GM19372 (cell line): ENCODE measurements around the gene PRPS2.

Source experiments
- ATAC-seq: cut with Tn5 transposase; IDR thresholded peaks from one replicate; pipeline ENCODE4 v1.9.1; 2021; ENCODE audit warnings: mild to moderate bottlenecking, low read depth, moderate library complexity; ENCODE audit not compliant: unreplicated experiment

PRPS2 gene

GRCh38 chrX:12791257-12792228, at the start of gene PRPS2:
PRPS2 (plus strand) TSS chrX:12791412; CDS start chrX:12791498, 86 bp downstream.
- peak; percentile 82 for ATAC-seq

- no peak for ATAC-seq
These were observed 49.8 kb upstream of the PRPS2 start for GRCh38 chrX:12741416-12741815.

DNA sequence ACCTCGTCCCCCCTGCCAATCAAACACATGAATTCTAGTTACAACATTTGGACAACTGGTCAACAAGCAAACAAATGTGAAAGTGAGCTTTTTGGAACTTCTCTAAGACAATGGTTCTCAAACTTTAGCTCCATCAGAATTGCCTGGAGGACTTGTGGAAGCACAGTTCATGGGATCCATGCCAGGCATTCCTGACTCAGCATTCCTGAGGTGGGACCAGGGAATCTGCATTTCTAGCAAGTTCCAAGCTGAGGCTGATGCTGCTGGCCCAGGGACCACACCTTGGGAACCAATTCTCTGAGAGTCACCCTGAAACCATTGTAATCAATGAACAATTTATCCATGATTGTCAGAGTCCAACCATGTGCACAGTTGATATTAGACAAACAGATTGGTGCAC, 43.8 kb upstream of the PRPS2 start:
- ATAC-seq: no peak

GRCh38 chrX:12751887-12752286, 39.3 kb upstream of the PRPS2 start:
- no peak for ATAC-seq

- no peak for ATAC-seq
These were observed 37.8 kb upstream of the PRPS2 start for GRCh38 chrX:12753366-12753765.

GRCh38 chrX:12758291-12758690, 32.9 kb upstream of the PRPS2 start:
- no peak for ATAC-seq

GRCh38 chrX:12767856-12768255, 23.4 kb upstream of the PRPS2 start:
- ATAC-seq: no peak

DNA sequence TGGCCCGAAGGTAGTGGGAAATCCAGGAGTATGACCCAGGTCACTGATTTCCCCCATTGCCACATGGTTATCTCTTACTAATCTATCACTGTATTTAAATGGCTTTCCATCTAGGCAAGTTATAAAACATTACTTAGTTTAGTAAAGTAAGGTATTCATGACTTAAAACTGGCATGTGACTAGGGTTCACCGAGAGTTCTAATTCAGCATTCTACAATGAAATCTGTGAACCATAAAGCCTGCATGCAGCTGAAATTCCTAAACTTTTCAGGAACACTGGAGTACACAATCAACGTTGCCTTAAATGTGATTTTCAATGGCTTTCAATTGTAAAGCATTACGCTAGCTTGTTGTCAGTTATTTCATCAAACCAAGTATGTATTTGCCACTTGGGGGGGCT, 22.7 kb upstream of the PRPS2 start:
- ATAC-seq: no peak

DNA sequence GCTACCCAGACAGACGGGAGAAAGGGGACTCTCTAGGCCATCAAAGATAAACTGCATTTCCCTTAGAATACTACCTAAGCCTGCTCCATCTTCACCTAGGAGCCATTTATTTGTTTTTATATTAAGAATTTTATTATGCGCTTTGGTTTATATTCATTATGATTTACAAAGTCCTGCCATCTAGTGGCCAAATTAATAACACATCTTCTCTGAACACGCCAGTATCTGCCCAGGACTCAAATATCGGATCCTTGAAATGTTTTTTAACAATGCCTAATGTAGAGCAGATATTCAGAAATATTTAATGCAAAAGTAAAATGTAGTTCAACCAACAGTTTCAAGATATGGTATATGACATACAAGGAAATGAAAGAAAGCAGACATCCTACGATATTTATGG, 20.8 kb upstream of the PRPS2 start:
- no peak for ATAC-seq

DNA sequence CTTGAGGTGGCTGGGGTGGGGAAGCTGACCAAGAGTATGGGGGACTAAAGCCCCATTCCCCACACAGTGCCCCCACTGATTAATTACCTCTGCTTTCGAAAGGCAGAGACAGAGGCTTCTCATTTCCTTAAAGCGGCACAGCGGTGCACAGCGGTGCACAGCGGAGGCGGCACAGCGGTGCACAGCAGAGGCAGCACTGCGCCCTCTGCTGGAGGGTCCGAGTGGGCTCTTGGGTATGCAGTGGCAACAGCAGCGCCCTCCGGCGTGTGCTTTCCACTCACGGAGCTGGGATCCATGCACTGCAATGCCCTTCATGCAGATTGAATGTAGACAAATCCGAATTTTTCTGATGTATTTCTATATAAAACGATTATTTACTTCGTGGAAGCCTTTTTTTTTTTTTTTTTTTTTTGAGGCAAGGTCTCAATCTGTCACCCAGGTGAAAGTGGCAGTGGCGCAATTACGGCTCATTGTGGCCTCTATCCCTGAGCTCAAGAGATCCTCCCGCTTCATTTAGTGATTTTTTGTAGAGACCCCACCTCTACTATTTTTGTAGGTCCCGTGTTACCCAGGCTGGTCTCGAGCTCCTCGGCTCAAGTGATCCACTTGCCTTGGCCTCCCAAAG, 19.7 kb upstream of the PRPS2 start:
- peak; percentile 99 for ATAC-seq

DNA sequence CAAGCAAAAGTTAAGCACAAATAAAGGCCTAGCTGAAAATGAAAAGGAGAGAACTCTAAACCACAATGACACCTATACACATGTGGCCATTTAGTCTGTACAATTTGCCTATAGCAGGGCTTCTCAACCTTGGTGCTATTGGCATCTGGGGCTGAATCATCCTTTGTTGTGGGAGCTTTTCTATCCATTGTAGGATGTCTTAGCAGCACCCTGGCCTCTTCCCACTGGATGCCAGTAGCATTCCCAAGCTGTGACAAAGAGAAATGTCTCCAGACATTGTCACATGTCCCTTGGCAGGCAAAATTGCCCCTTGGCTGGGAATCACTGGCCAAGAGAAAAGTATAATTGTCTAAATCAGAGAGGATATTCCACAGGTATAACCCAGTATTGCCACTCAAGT, 13.5 kb upstream of the PRPS2 start:
- ATAC-seq: no peak

- no peak for ATAC-seq
These were observed 11.7 kb upstream of the PRPS2 start for GRCh38 chrX:12779534-12779933.

GRCh38 chrX:12788645-12789044, 2.6 kb upstream of the PRPS2 start:
- ATAC-seq: no peak

- ATAC-seq: no peak
These were observed 1.2 kb upstream of the PRPS2 start for GRCh38 chrX:12789976-12790375.

- peak; percentile 28 for ATAC-seq
These were observed 341 bp upstream of the PRPS2 start for GRCh38 chrX:12790885-12791256.

GRCh38 chrX:12792711-12793110, 1.5 kb downstream of the PRPS2 start:
- no peak for ATAC-seq

DNA sequence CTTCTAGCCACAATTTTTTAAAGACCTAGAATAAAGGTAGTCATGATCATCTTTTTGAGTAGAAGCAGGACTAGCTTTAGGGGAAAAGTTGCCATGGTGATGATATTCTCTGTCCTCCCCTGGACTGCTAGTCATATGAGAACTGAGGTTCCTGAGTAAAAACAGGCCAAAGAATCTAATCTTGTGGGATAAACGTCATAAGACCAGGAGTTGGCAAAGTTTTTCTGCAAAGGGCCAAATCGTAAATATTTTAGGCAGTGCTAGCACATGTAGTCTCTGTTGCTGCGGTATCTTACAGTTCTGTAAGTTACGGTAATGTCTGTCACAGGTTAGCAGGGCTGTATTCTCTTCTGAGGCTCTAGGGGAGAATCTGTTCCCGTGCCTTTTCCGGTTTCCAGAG, 3.4 kb downstream of the PRPS2 start:
- no peak for ATAC-seq

- no peak for ATAC-seq
These were observed 7.4 kb downstream of the PRPS2 start for GRCh38 chrX:12798601-12799000.

GRCh38 chrX:12799118-12799517, 7.9 kb downstream of the PRPS2 start:
- ATAC-seq: no peak

GRCh38 chrX:12802741-12803140, 11.5 kb downstream of the PRPS2 start:
- no peak for ATAC-seq

- no peak for ATAC-seq
These were observed 13.4 kb downstream of the PRPS2 start for GRCh38 chrX:12804655-12805054.

DNA sequence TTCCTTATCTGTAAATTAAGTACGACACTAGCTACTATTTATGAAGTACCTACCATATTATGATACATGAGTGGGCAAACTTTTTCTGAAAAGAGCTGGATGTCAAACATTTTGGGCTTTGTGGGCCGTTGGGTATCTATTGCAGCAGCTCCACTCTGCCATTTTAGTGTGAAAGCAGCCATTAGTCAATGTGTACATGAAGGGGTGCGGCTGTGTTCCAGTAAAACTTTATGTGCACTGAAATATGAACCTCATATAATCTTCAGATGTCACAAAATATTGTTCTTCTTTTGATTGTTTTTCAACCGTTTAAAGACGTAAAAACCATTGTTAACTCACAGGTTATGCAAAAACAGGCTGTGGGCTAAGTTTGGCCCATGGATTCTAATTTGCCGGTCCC, 14.1 kb downstream of the PRPS2 start:
- no peak for ATAC-seq
